GM21737 (cell line): ENCODE results near the gene TELO2.

Experiments used
- ATAC-seq: cut with Tn5 transposase; IDR thresholded peaks from one replicate; pipeline ENCODE4 v1.9.1; 2021; ENCODE audit warnings: mild to moderate bottlenecking, moderate library complexity; ENCODE audit not compliant: unreplicated experiment

Gene TELO2

DNA sequence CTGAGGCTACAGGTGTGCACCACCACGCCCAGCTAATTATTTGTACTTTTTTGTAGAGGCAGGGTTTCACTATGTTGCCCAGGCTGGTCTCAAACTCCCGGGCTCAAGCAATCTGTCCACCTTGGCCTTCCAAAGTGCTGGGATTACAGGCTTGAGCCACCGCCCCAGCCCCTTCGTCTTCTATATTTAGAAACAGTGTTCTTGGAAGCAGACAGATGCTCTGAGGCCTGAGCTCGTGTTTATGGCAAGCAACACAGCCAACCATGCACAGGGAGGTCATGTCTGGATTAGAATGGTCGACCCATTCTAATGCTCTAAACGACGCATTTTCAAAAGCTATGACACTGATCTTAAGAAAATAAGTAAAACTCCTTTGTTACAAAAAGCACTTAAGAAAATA lies 56.9 kb downstream of the TELO2 start:
- no peak for ATAC-seq

DNA sequence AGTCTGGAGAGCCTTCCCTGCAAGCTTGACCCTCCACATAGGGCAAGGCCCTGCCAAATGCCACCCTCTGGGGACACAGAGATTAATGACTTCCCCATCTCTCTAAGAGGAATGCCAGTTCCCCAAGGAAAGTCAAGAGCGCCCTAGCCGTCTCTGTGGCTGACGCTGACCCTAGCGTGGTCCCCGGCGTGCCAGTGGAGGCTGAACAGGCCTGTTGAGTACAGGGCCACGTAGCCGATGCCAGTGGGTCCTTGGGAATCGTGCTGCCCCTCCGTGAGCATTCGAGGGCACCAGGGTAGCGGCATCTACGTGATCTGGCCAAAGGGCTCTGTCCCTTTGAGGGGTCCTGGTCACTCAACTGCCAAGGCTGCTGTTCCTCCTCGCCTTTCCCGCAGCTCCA lies 57.5 kb downstream of the TELO2 start:
- no peak for ATAC-seq

- ATAC-seq, result no peak
Measured at GRCh38 chr16:1551166-1551565, 58.0 kb downstream of the TELO2 start.

DNA sequence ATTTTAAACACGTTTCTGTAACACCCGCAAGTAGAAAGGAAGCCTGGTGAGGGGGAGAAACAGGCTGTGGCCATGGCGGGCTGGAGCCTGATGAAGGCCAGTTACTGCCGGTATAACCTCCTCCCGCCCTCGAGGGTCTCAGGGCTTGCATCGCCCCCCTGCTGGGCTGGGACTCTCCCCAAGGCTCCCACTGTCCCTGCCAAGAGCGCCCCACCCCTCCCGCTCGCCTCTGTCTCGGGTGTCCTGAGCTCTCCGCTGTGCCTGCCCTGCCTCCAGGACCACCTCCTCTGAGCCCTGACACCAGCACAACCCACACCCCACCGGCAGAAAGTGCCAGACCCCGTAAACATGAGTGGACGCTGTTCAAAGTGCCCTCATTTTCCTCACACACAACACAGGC lies 59.0 kb downstream of the TELO2 start:
- ATAC-seq, result no peak

DNA sequence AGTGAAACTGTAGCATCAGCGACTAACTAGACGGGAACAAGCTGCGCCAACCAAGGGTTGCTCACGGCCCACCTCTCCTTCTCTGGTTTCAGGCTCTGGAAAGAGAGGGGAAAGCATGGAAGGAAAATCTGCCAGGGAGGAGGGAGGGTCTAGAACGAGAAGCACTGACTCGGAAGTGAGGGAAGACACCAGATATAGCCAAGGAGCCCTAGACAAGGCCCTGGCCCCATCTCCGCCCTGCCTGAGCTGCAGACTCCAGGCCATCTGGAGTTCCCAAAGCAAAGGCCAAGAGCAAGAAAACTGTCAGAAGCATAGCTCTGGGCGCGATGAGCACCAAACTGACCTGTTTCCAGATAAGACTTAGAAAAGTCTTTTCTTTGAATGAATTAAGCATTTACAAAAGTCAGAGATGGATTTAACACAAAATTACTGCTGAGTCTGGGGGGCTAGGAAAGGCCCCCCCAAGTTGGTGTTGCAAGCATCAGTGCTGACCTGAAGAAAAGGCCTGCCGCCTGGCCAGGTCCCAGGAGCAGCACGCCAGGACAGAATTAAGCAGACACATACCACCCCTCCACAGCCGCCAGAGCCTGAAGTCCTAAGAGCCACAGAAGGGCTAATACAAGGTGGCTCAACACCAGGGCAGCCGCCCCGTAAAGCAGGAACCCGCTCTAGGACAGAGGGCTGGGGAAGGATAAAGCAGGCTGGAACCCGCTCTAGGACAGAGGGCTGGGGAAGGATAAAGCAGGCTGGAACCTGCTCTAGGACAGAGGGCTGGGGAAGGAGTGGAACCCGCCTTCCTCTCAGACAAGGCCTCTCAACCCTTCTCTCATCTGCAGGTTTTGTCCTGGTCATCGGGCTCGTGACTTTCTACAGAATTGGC lies 61.0 kb downstream of the TELO2 start:
- no peak for ATAC-seq

- ATAC-seq, result no peak
Measured at GRCh38 chr16:1554826-1555445, 61.8 kb downstream of the TELO2 start.

GRCh38 chr16:1556254-1556653 lies 63.1 kb downstream of the TELO2 start:
- no peak for ATAC-seq

DNA sequence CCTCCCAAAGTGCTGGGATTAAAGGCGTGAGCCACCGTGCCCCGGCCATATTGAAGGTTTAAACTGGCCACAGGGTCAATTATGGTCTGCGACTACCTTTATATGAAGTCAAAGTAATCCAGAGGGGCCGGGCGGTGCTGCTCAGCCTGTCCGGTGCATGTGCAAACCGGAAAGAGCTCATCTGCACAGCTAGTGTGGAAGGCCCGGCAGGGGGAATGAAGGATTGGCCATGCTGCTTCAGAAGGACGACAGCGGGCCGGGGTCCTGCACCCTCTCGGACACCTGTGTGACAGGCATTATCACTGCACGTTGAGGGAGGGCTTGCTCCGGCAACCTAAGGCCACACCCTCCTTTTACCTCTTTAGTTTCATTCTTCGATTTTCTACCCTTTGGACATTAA lies 63.9 kb downstream of the TELO2 start:
- no peak for ATAC-seq

GRCh38 chr16:1557576-1557975 lies 64.4 kb downstream of the TELO2 start:
- ATAC-seq, result no peak

- ATAC-seq, result no peak
Measured at GRCh38 chr16:1559446-1559975, 66.4 kb downstream of the TELO2 start.
